ENCODE data around the gene OLFM3. TPM values are rescaled to one million over a fixed set of nuclear protein-coding genes. Genes with fewer than 3 reads are reported as not detected.
A peak's percentile ranks its signal among the peaks of the same experiment; 100 is the strongest.

Gene OLFM3
- total RNA-seq, 1 experiment from 2014 or later = not detected

- intact Hi-C loops (cut with micrococcal nuclease; ENCODE audit: unreplicated experiment) = no loop called here
- Mint-ChIP-seq H3K4me3 (ENCODE audit: low read depth, unreplicated experiment) (no peak overlapping the region), H3K36me3 (ENCODE audit: insufficient read depth, unreplicated experiment) (no peaks in the 10 kb centered on the region), H3K27me3 (ENCODE audit: unreplicated experiment) (no peaks in the 10 kb centered on the region), H3K9me3 (ENCODE audit: low read depth, unreplicated experiment) (peaks cover 2% of the 10 kb centered on the region), H3K27ac (ENCODE audit: unreplicated experiment) (no peak overlapping the region), H3K4me1 (ENCODE audit: low read depth, unreplicated experiment) (no peaks in the 10 kb centered on the region)
- CTCF ChIA-PET = no interaction called here
- no peak for TF ChIP-seq CTCF (IDR thresholded peaks at IDR 0.05; ENCODE audit: unreplicated experiment)
- no peak for DNase-seq
- no TSS peak for BruUV-seq (replicated peaks)
Measured at GRCh38 chr1:102015728-102016127, 19.0 kb upstream of the OLFM3 start.

- Mint-ChIP-seq H3K27ac (ENCODE audit: unreplicated experiment) (no peak overlapping the region), H3K27me3 (ENCODE audit: unreplicated experiment) (no peaks in the 10 kb centered on the region), H3K4me1 (ENCODE audit: low read depth, unreplicated experiment) (no peaks in the 10 kb centered on the region), H3K36me3 (ENCODE audit: insufficient read depth, unreplicated experiment) (no peaks in the 10 kb centered on the region), H3K4me3 (ENCODE audit: low read depth, unreplicated experiment) (no peak overlapping the region), H3K9me3 (ENCODE audit: low read depth, unreplicated experiment) (peaks cover 7% of the 10 kb centered on the region)
- BruUV-seq (replicated peaks) = no TSS peak
- TF ChIP-seq CTCF (IDR thresholded peaks at IDR 0.05; ENCODE audit: unreplicated experiment) = no peak
- intact Hi-C loops (cut with micrococcal nuclease; ENCODE audit: unreplicated experiment) = no loop called here
- no peak for DNase-seq
- CTCF ChIA-PET = no interaction called here
Measured at GRCh38 chr1:102002057-102002456, 5.3 kb upstream of the OLFM3 start.

- H3K4me3 Mint-ChIP-seq (ENCODE audit: low read depth, unreplicated experiment) = peak overlapping the region; percentile 53
- H3K9me3 Mint-ChIP-seq (ENCODE audit: low read depth, unreplicated experiment) = no peaks in the 10 kb centered on the region
- intact Hi-C loops (cut with micrococcal nuclease; ENCODE audit: unreplicated experiment) = loop anchor here (5.0 to 10.0 kb wide), 4 partner anchors 171 to 979 kb away; no protein-coding TSS in a partner anchor
- H3K27me3 Mint-ChIP-seq (ENCODE audit: unreplicated experiment) = no peaks in the 10 kb centered on the region
- CTCF ChIA-PET = no interaction called here
- no peak for TF ChIP-seq CTCF (IDR thresholded peaks at IDR 0.05; ENCODE audit: unreplicated experiment)
- H3K36me3 Mint-ChIP-seq (ENCODE audit: insufficient read depth, unreplicated experiment) = no peaks in the 10 kb centered on the region
- DNase-seq = no peak
- no peaks in the 10 kb centered on the region for H3K4me1 Mint-ChIP-seq (ENCODE audit: low read depth, unreplicated experiment)
- no peak overlapping the region for H3K27ac Mint-ChIP-seq (ENCODE audit: unreplicated experiment)
- BruUV-seq (replicated peaks) = no TSS peak
Measured at GRCh38 chr1:101995984-101996745, 561 bp downstream of the OLFM3 start.

- intact Hi-C loops (cut with micrococcal nuclease; ENCODE audit: unreplicated experiment) = loop anchor here (1.0 to 10.0 kb wide), 4 partner anchors 169 to 981 kb away; no protein-coding TSS in a partner anchor
- H3K27ac Mint-ChIP-seq (ENCODE audit: unreplicated experiment) = no peak overlapping the region
- no TSS peak for BruUV-seq (replicated peaks)
- no peaks in the 10 kb centered on the region for H3K9me3 Mint-ChIP-seq (ENCODE audit: low read depth, unreplicated experiment)
- CTCF ChIA-PET = interaction anchor here (0.7 kb wide), 1 partner anchor 225 kb away, joined by 3 read pairs; no protein-coding TSS in a partner anchor
- no peaks in the 10 kb centered on the region for H3K36me3 Mint-ChIP-seq (ENCODE audit: insufficient read depth, unreplicated experiment)
- no peaks in the 10 kb centered on the region for H3K4me1 Mint-ChIP-seq (ENCODE audit: low read depth, unreplicated experiment)
- H3K27me3 Mint-ChIP-seq (ENCODE audit: unreplicated experiment) = no peaks in the 10 kb centered on the region
- TF ChIP-seq CTCF (IDR thresholded peaks at IDR 0.05; ENCODE audit: unreplicated experiment) = no peak
- DNase-seq = no peak
- no peak overlapping the region for H3K4me3 Mint-ChIP-seq (ENCODE audit: low read depth, unreplicated experiment)
Measured at GRCh38 chr1:101993710-101994109, 3.0 kb downstream of the OLFM3 start.
